CD4-positive, alpha-beta memory T cell (primary cell): ENCODE data around the gene SOX8. TPM values are rescaled to one million over a fixed set of nuclear protein-coding genes. Genes with fewer than 3 reads are reported as not detected.
A peak's percentile ranks its signal among the peaks of the same experiment; 100 is the strongest.
"Not testable (repeated sequence)": the region's sequence is repeated elsewhere in the genome, so short reads cannot be mapped to it uniquely, and the experiment has no call there.

Experiments used
- CTCF ChIA-PET: fragments of 350-600 bp; sonication (Branson Sonifier 250); formaldehyde crosslinking; loops from one replicate; lab custom pipeline; 2021; ENCODE audit warnings: inconsistent platforms; ENCODE audit not compliant: partially characterized antibody; lab: Charles Lee
- POLR2A ChIA-PET: fragments of 350-600 bp; sonication (Branson Sonifier 250); formaldehyde crosslinking; loops from one replicate; lab custom pipeline; 2021; ENCODE audit not compliant: partially characterized antibody; lab: Charles Lee
- DNase-seq, 5 donors: peaks; one replicate each; pipeline versions ENCODE4 v3.0.0 to v3.0.0-alpha.2; 2020 to 2022; ENCODE audit warnings: mixed read lengths in 1 of 5
- H3K27ac ChIP-seq: one replicate; pipeline ENCODE4 v1.7.0; 2013; ENCODE audit warnings: low read depth, low read length
- H3K27me3 ChIP-seq: 2 replicates; pipeline ENCODE4 v1.7.0; 2013; ENCODE audit warnings: mild to moderate bottlenecking, low read length, moderate library complexity; ENCODE audit not compliant: insufficient read depth
- H3K36me3 ChIP-seq: 2 replicates; pipeline ENCODE4 v1.7.0; 2013; ENCODE audit warnings: mild to moderate bottlenecking, low read length, moderate library complexity; ENCODE audit not compliant: insufficient read depth
- H3K4me1 ChIP-seq: 2 replicates; pipeline ENCODE4 v1.7.0; 2013; ENCODE audit warnings: mild to moderate bottlenecking, low read length, moderate library complexity; ENCODE audit not compliant: insufficient read depth
- H3K4me3 ChIP-seq, 2 donors: one replicate each; pipeline ENCODE4 v1.7.0; 2013; ENCODE audit warnings: low read length in 2 of 2, mild to moderate bottlenecking in 1 of 2
- H3K9me3 ChIP-seq, 2 donors: one replicate each; pipeline ENCODE4 v1.7.0; 2013; ENCODE audit warnings: low read length in 2 of 2, control low read depth in 1 of 2; ENCODE audit not compliant: control insufficient read depth in 1 of 2
- H3K27ac Mint-ChIP-seq, 7 donors: one replicate each; pipeline ENCODE4 v1.8.0; 2020 to 2021; ENCODE audit warnings: mixed read lengths in 7 of 7, mild to moderate bottlenecking in 6 of 7, inconsistent platforms in 3 of 7, moderate library complexity in 3 of 7
- H3K27me3 Mint-ChIP-seq, 2 donors: one replicate each; pipeline ENCODE4 v1.8.0; 2020 to 2021; ENCODE audit warnings: mixed read lengths in 2 of 2
- H3K36me3 Mint-ChIP-seq, 2 donors: one replicate each; pipeline ENCODE4 v1.8.0; 2020 to 2021; ENCODE audit warnings: mixed read lengths in 2 of 2, inconsistent platforms in 1 of 2, mild to moderate bottlenecking in 1 of 2
- H3K4me1 Mint-ChIP-seq, 4 donors: one replicate each; pipeline ENCODE4 v1.8.0; 2020 to 2021; ENCODE audit warnings: mixed read lengths in 4 of 4, mild to moderate bottlenecking in 1 of 4
- H3K4me3 Mint-ChIP-seq, 8 donors: one replicate each; pipeline ENCODE4 v1.8.0; 2020 to 2021; ENCODE audit warnings: mixed read lengths in 8 of 8, mild to moderate bottlenecking in 7 of 8, moderate library complexity in 6 of 8, inconsistent platforms in 3 of 8
- H3K9me3 Mint-ChIP-seq, 8 donors: one replicate each; pipeline ENCODE4 v1.8.0; 2020 to 2021; ENCODE audit warnings: mixed read lengths in 8 of 8, mild to moderate bottlenecking in 5 of 8, inconsistent platforms in 3 of 8, moderate library complexity in 1 of 8
- intact Hi-C: fragments of 100-400 bp; cut with micrococcal nuclease; formaldehyde crosslinking; loops from one replicate; pipeline ENCODE4 v1.15.1; 2023
- polyA plus RNA-seq, 2 donors: library from polyadenylated mRNA; unstranded; fragments of 300-500 nt; fragmentation: Illumina TruSeq; gene quantifications; one replicate each; pipeline ENCODE4 v1.2.3, GENCODE V29; 2021
- total RNA-seq, 2 experiments: library from RNA; stranded (reverse); gene quantifications; one replicate each; pipeline ENCODE4 v1.2.3, GENCODE V29; 2021

The SOX8 gene
- total and polyA plus RNA-seq, 4 experiments from 2014 or later = 0.47 to 3.4 (median 2.4) TPM

- peaks cover 0 to 5% (median 0%) of the 10 kb centered on the region in 4 donors for H3K4me1 Mint-ChIP-seq
- H3K9me3 ChIP-seq = no peaks in the 10 kb centered on the region
- peak in 1 of 5 donors; percentile 23 for DNase-seq
- no peaks in the 10 kb centered on the region for H3K4me1 ChIP-seq
- H3K27ac ChIP-seq = no peak overlapping the region
- POLR2A ChIA-PET = no interaction called here
- CTCF ChIA-PET = no interaction called here
- H3K4me3 ChIP-seq = no peak overlapping the region
- H3K9me3 Mint-ChIP-seq = no peaks in the 10 kb centered on the region
- H3K27me3 Mint-ChIP-seq = peaks cover 0 to 7% of the 10 kb centered on the region in 2 donors
- no peaks in the 10 kb centered on the region for H3K36me3 ChIP-seq
- H3K4me3 Mint-ChIP-seq = no peak overlapping the region
- no peak overlapping the region for H3K27ac Mint-ChIP-seq
- intact Hi-C loops = no loop called here
- no peaks in the 10 kb centered on the region for H3K27me3 ChIP-seq
- H3K36me3 Mint-ChIP-seq = no peaks in the 10 kb centered on the region
These were observed 40.1 kb downstream of the SOX8 start for GRCh38 chr16:1021553-1022160.

- Histone ChIP-seq H3K27me3 (no peaks in the 10 kb centered on the region), H3K9me3 (no peaks in the 10 kb centered on the region), H3K4me1 (no peaks in the 10 kb centered on the region), H3K36me3 (no peaks in the 10 kb centered on the region), H3K27ac (no peak overlapping the region), H3K4me3 (no peak overlapping the region)
- Mint-ChIP-seq H3K36me3 (no peaks in the 10 kb centered on the region), H3K9me3 (no peaks in the 10 kb centered on the region), H3K4me3 (no peak overlapping the region), H3K4me1 (peaks cover 0 to 5% (median 0%) of the 10 kb centered on the region in 4 donors), H3K27ac (no peak overlapping the region), H3K27me3 (peaks cover 0 to 8% of the 10 kb centered on the region in 2 donors)
- no peak for DNase-seq
- ChIA-PET CTCF (no interaction called here), POLR2A (no interaction called here)
- intact Hi-C loops = no loop called here
These were observed 40.9 kb downstream of the SOX8 start for GRCh38 chr16:1022466-1022865.

DNA sequence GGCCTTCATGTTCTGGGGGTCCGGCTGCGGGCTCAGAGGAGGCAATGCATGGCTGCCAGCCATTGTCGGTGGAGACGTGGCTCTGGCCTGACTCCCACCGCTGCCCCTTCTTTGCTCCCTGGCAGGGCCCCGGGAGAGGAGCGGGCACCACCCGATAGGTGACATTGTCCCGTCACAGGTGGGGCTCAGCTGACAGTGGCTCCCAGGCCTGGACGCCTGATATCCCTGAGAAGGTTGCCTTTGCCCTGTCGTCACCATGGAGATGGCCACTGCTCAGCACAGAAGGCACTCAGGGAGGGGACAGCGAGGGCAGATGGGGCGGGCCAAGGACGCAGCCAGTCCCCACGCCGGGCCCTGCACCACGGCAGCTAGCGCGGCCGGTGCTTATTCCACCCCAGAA is 42.6 kb downstream of the SOX8 start:
- Histone ChIP-seq H3K4me1 (no peaks in the 10 kb centered on the region), H3K27me3 (no peaks in the 10 kb centered on the region), H3K9me3 (no peaks in the 10 kb centered on the region), H3K4me3 (no peak overlapping the region), H3K36me3 (no peaks in the 10 kb centered on the region), H3K27ac (no peak overlapping the region)
- ChIA-PET CTCF (no interaction called here), POLR2A (no interaction called here)
- H3K27ac Mint-ChIP-seq = no peak overlapping the region
- no peak for DNase-seq
- peaks cover 0 to 5% (median under 1%) of the 10 kb centered on the region in 4 donors for H3K4me1 Mint-ChIP-seq
- peaks cover 2 to 4% of the 10 kb centered on the region in 2 donors for H3K27me3 Mint-ChIP-seq
- H3K36me3 Mint-ChIP-seq = no peaks in the 10 kb centered on the region
- H3K4me3 Mint-ChIP-seq = no peak overlapping the region
- H3K9me3 Mint-ChIP-seq = no peaks in the 10 kb centered on the region
- intact Hi-C loops = no loop called here

- H3K4me1 Mint-ChIP-seq, H3K9me3 ChIP-seq, H3K36me3 ChIP-seq, CTCF ChIA-PET, H3K27me3 ChIP-seq, H3K4me3 ChIP-seq, H3K27ac ChIP-seq, intact Hi-C loops, H3K9me3 Mint-ChIP-seq, H3K36me3 Mint-ChIP-seq, H3K27ac Mint-ChIP-seq, POLR2A ChIA-PET, H3K4me1 ChIP-seq, H3K4me3 Mint-ChIP-seq, H3K27me3 Mint-ChIP-seq: not testable (repeated sequence)
- peak in 1 of 5 donors; percentile 50 for DNase-seq
These were observed 43.7 kb downstream of the SOX8 start for GRCh38 chr16:1025183-1025809.

DNA sequence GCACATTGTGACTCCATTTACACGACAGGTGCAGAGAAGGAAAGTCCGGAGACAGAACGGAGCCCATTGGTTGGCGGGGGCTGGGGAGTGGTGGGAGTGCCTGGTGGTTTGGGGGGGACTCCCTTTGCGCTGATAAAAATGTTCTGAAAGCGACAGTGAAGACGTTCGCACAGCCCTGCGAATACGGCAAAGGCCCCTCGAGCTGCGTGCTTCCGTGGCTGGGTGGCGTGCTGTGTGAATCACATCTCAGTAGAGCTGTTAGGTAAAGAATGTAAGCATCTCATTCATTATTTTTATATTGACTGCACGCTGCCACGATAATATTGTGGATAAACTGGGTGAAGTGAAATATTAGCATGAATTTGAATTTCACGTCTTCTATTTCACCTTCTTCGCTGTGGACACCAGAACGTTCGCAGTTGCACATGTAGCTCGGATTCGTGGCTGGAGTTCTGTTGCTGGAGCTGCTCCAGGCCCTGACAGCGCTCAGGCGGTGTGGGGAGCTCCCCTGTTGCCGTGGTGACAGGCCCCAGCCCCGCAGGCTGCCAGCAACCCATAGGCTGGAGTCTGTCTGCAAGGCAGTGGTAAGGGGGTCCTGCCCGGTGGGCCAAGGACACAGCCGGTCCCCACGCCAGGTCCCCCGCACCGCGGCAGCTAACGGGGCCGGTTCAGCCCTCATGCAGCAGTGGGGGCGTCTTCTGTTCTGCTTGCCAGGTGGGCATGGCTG is 44.6 kb downstream of the SOX8 start:
- Histone ChIP-seq H3K36me3 (no peaks in the 10 kb centered on the region), H3K4me3 (no peak overlapping the region), H3K27me3 (no peaks in the 10 kb centered on the region), H3K27ac (no peak overlapping the region), H3K4me1 (no peaks in the 10 kb centered on the region), H3K9me3 (no peaks in the 10 kb centered on the region)
- peaks cover 0 to 5% (median under 1%) of the 10 kb centered on the region in 4 donors for H3K4me1 Mint-ChIP-seq
- no peaks in the 10 kb centered on the region for H3K36me3 Mint-ChIP-seq
- CTCF ChIA-PET = interaction anchor here (0.6 kb wide), 1 partner anchor 210 kb away, joined by 3 read pairs; no protein-coding TSS in a partner anchor
- intact Hi-C loops = no loop called here
- DNase-seq = peak in 1 of 5 donors; percentile 19
- H3K27me3 Mint-ChIP-seq = peaks cover 2 to 7% of the 10 kb centered on the region in 2 donors
- H3K4me3 Mint-ChIP-seq = no peak overlapping the region
- POLR2A ChIA-PET = no interaction called here
- H3K27ac Mint-ChIP-seq = no peak overlapping the region
- no peaks in the 10 kb centered on the region for H3K9me3 Mint-ChIP-seq

DNA sequence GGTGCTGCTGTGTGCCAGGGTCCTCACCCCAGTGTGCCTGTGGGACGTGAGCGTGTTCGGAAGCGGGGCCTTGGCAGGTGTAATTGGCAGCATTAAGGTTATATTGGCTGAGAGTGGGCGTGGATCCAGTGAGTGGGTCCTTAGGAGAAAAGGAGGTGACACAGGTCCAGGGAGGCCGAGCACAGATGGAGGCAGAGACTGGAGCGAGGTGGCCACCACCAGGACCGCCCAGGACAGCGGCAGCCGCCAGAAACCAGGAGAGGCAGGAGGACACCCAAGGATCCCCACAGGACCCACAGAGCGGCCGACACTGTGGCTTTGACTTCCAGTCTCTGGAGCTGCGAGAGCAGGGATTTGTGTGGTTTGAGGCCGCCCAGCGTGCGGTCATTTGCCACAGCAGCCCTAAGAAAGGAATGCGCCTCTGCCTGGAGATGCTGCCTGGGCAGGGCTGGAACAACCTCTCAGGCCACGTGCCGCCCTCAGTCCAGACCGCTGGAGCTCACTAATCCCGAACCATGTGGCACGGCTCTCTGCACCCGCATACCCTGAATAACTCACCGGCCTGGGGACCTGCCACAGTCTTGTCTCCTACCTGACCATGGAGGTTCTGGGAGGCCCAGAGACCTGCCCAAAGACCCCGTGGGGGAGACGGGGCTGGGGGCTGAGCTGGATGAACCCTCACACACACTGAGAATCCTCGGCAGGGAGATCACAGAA is 45.4 kb downstream of the SOX8 start:
- Histone ChIP-seq H3K4me1 (no peaks in the 10 kb centered on the region), H3K36me3 (no peaks in the 10 kb centered on the region), H3K27ac (no peak overlapping the region), H3K4me3 (no peak overlapping the region), H3K9me3 (no peaks in the 10 kb centered on the region), H3K27me3 (no peaks in the 10 kb centered on the region)
- peak overlapping the region in 1 of 8 donors; percentile 44 for H3K4me3 Mint-ChIP-seq
- H3K9me3 Mint-ChIP-seq = no peaks in the 10 kb centered on the region
- H3K27me3 Mint-ChIP-seq = peaks cover 2 to 7% of the 10 kb centered on the region in 2 donors
- ChIA-PET POLR2A (no interaction called here), CTCF (no interaction called here)
- peaks cover 0 to 5% (median under 1%) of the 10 kb centered on the region in 4 donors for H3K4me1 Mint-ChIP-seq
- H3K36me3 Mint-ChIP-seq = no peaks in the 10 kb centered on the region
- intact Hi-C loops = no loop called here
- peak in 1 of 5 donors; percentile 20 for DNase-seq
- H3K27ac Mint-ChIP-seq = no peak overlapping the region

DNA sequence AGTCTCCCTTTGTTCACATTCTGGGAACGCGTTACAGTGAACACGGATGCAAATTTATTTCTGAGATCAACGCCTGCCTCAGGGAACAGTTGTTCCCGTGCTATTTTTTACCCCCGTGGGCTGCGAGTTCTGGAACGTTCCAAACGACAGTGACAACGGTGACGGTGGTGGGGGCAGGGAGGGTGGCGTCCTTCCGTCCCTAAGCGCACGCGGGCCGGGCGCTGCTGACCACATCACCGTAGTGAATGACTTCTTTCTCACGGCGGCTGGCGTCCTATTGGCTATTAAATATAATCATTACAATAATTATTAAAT is 45.9 kb downstream of the SOX8 start:
- H3K4me3 Mint-ChIP-seq = no peak overlapping the region
- H3K36me3 ChIP-seq = no peaks in the 10 kb centered on the region
- H3K4me3 ChIP-seq = no peak overlapping the region
- intact Hi-C loops = no loop called here
- H3K4me1 ChIP-seq = no peaks in the 10 kb centered on the region
- POLR2A ChIA-PET = no interaction called here
- no peaks in the 10 kb centered on the region for H3K9me3 Mint-ChIP-seq
- peaks cover 0 to 5% (median under 1%) of the 10 kb centered on the region in 4 donors for H3K4me1 Mint-ChIP-seq
- H3K27ac ChIP-seq = no peak overlapping the region
- H3K27me3 ChIP-seq = no peaks in the 10 kb centered on the region
- peaks cover 2 to 7% of the 10 kb centered on the region in 2 donors for H3K27me3 Mint-ChIP-seq
- no peaks in the 10 kb centered on the region for H3K36me3 Mint-ChIP-seq
- DNase-seq = no peak
- no peak overlapping the region for H3K27ac Mint-ChIP-seq
- CTCF ChIA-PET = no interaction called here
- no peaks in the 10 kb centered on the region for H3K9me3 ChIP-seq
